ENCODE measurements around the gene ZNF385C. TPM values are rescaled to one million over a fixed set of nuclear protein-coding genes. Genes with fewer than 3 reads are reported as not detected.

Gene ZNF385C
- total RNA-seq, 4 donors from 2014 or later, result 0.18 to 0.38 TPM; not detected in 2

GRCh38 chr17:42110301-42111264 is 12.3 kb upstream of the ZNF385C start:
- H3K9me3 ChIP-seq, result no peaks in the 10 kb centered on the region
- H3K27me3 ChIP-seq, result no peaks in the 10 kb centered on the region
- intact Hi-C loops (cut with DNase I), result no loop called here
- no peak for TF ChIP-seq POLR2A (IDR thresholded peaks at IDR 0.05)
- TF ChIP-seq CTCF (IDR thresholded peaks at IDR 0.05), result no peak
- H3K27ac ChIP-seq, result peak overlapping the region in 2 of 4 donors; percentile 94 to 97
- no peak overlapping the region for H3K4me3 ChIP-seq
- peaks cover 0 to 43% (median 0%) of the 10 kb centered on the region in 3 donors for H3K36me3 ChIP-seq
- WGBS, 2 donors, result 82 to 84% methylated on average over 14 to 18 of the region's 18 CpGs
- no peak for DNase-seq
- peaks cover 20 to 57% (median 20%) of the 10 kb centered on the region in 3 donors for H3K4me1 ChIP-seq

- intact Hi-C loops (cut with DNase I), result no loop called here
- H3K4me1 ChIP-seq, result peaks cover 20 to 46% (median 20%) of the 10 kb centered on the region in 3 donors
- no peak for DNase-seq
- H3K27me3 ChIP-seq, result no peaks in the 10 kb centered on the region
- WGBS, 2 donors, result 82% methylated on average over 8 of the region's 9 CpGs; no CpG with 5 or more reads in 1 of the 2 donors
- H3K9me3 ChIP-seq, result no peaks in the 10 kb centered on the region
- TF ChIP-seq CTCF (IDR thresholded peaks at IDR 0.05) (no peak), POLR2A (IDR thresholded peaks at IDR 0.05) (no peak)
- no peak overlapping the region for H3K4me3 ChIP-seq
- H3K27ac ChIP-seq, result no peak overlapping the region
- H3K36me3 ChIP-seq, result peaks cover 0 to 41% (median 0%) of the 10 kb centered on the region in 3 donors
Measured at GRCh38 chr17:42109086-42109485, 10.8 kb upstream of the ZNF385C start.

- H3K36me3 ChIP-seq, result peaks cover 0 to 35% (median 0%) of the 10 kb centered on the region in 3 donors
- no peak for DNase-seq
- peak overlapping the region in 2 of 4 donors; percentile 23 to 52 for H3K4me3 ChIP-seq
- TF ChIP-seq POLR2A (IDR thresholded peaks at IDR 0.05), result no peak
- TF ChIP-seq CTCF (IDR thresholded peaks at IDR 0.05), result no peak
- no peaks in the 10 kb centered on the region for H3K9me3 ChIP-seq
- intact Hi-C loops (cut with DNase I), result no loop called here
- no peak overlapping the region for H3K27ac ChIP-seq
- WGBS, 2 donors, result 47 to 69% methylated on average over 14 to 26 of the region's 51 CpGs
- peaks cover 13 to 35% (median 17%) of the 10 kb centered on the region in 3 donors for H3K4me1 ChIP-seq
- H3K27me3 ChIP-seq, result no peaks in the 10 kb centered on the region
Measured at GRCh38 chr17:42107597-42108576, 9.6 kb upstream of the ZNF385C start.

GRCh38 chr17:42107124-42107523 is 8.9 kb upstream of the ZNF385C start:
- TF ChIP-seq POLR2A (IDR thresholded peaks at IDR 0.05) (no peak), CTCF (IDR thresholded peaks at IDR 0.05) (no peak)
- H3K27ac ChIP-seq, result no peak overlapping the region
- peaks cover 11 to 32% (median 11%) of the 10 kb centered on the region in 3 donors for H3K4me1 ChIP-seq
- 59 to 69% methylated on average over 5 to 6 of the region's 6 CpGs for WGBS, 2 donors
- no peaks in the 10 kb centered on the region for H3K9me3 ChIP-seq
- no peak for DNase-seq
- H3K36me3 ChIP-seq, result peaks cover 0 to 35% (median 0%) of the 10 kb centered on the region in 3 donors
- peak overlapping the region in 2 of 4 donors; percentile 23 to 52 for H3K4me3 ChIP-seq
- H3K27me3 ChIP-seq, result no peaks in the 10 kb centered on the region
- intact Hi-C loops (cut with DNase I), result no loop called here

Data from esophagus squamous epithelium (tissue), 5 donors.